ENCODE measurements around the gene RPTOR.

RPTOR gene

DNA sequence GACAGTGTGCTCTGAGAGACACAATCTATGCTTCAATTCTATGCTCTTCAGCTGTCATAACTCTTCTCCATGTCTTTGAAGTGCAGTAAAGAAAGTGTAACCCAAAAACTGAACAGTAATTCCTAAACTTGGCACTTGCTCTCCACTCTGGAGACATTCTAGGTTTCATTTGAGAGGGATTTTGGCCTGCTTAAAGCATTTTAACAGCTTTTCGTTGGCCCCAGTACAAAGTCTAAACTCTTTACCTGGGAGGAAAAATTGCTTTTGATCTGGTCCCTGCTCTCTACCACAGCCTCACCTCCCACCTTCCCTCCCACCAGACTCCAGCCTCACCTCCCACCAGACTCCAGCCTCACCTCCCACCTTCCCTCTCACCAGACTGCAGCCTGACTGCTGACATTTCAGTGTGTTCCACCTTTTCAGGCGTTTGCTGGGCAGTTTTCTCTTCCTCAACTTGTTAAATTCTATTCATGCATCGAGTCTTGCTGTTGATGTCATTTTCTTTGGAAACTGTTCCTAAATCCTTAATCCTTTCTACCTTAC, 132.6 kb downstream of the RPTOR start:
- Mint-ChIP-seq H3K4me3 (no peak overlapping the region), H3K36me3 (no peaks in the 10 kb centered on the region), H3K4me1 (peaks cover 47% of the 10 kb centered on the region), H3K9me3 (no peaks in the 10 kb centered on the region), H3K27ac (peak overlapping the region; percentile 17), H3K27me3 (no peaks in the 10 kb centered on the region)
- no peak for ATAC-seq

DNA sequence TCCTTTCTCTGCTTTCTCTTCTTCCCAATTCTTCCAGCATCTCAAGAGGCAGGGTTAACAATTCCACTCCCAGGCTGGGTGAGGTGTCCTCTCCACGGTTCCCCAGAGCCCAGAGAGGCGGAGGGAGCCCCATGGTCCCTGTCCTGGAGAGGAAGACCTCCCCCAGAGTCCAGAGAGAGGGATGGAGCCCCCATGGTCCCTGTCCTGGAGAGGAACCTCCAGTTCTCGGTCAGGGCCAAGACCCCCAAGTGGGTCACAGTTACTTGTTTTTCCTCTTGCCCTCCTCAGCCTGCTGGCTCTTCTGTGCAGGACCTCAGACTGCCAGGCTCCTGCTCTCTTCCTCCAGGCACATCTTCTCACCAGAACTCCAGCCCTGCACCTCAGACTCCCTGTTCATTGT, 135.2 kb downstream of the RPTOR start:
- H3K27ac Mint-ChIP-seq = peak overlapping the region; percentile 61

DNA sequence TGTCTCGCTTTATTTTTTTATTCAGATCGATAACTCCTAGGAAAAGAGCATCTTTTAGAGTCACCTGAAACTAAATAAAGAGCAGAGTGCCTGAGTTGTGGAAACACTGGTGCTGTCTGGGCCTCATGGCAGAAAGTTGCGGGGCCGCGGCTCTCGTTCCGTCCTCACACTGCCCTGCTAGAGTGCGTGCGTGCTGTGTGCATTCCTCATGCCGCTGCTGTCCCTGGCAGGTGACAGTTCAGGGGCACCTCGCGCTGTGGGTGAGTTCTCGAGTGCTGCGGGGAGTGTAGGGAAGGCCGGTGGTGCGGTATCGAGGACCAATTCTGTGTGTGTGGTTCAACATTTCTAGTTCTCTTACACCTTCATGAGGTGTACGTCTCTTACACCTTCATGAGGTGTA, 136.6 kb downstream of the RPTOR start:
- Mint-ChIP-seq H3K4me3 (no peak overlapping the region), H3K36me3 (peaks cover 16% of the 10 kb centered on the region), H3K27ac (no peak overlapping the region), H3K4me1 (peaks cover 36% of the 10 kb centered on the region), H3K27me3 (no peaks in the 10 kb centered on the region), H3K9me3 (no peaks in the 10 kb centered on the region)
- no peak for ATAC-seq

More for the DNA sequence above, 135.2 kb downstream of the RPTOR start:
- peaks cover 31% of the 10 kb centered on the region for H3K4me1 Mint-ChIP-seq
- H3K9me3 Mint-ChIP-seq = no peaks in the 10 kb centered on the region
- H3K27me3 Mint-ChIP-seq = no peaks in the 10 kb centered on the region
- no peak overlapping the region for H3K4me3 Mint-ChIP-seq
- no peak for ATAC-seq
- H3K36me3 Mint-ChIP-seq = peaks cover 10% of the 10 kb centered on the region

DNA sequence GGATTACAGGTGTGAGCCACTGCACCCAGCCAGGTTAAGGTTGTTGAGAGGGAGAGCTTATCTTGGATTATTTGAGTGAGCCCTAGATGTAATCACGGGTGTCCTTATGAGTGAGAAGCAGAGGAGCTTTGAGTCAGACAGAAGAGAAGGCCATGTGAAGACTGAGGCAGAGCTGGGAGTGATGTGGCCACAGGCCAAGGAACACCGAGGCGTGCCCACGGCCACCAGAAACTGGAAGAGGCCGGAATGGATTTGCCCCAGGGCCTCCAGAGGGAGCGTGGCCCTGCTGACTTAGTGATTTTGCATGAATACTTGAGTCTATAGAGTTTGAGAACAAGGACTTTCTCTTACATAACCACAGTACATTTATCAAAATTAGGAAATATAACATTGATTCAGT, 137.7 kb downstream of the RPTOR start:
- Mint-ChIP-seq H3K9me3 (no peaks in the 10 kb centered on the region), H3K36me3 (peaks cover 21% of the 10 kb centered on the region), H3K4me3 (no peak overlapping the region), H3K27ac (no peak overlapping the region), H3K27me3 (no peaks in the 10 kb centered on the region), H3K4me1 (peaks cover 34% of the 10 kb centered on the region)
- ATAC-seq = no peak

DNA sequence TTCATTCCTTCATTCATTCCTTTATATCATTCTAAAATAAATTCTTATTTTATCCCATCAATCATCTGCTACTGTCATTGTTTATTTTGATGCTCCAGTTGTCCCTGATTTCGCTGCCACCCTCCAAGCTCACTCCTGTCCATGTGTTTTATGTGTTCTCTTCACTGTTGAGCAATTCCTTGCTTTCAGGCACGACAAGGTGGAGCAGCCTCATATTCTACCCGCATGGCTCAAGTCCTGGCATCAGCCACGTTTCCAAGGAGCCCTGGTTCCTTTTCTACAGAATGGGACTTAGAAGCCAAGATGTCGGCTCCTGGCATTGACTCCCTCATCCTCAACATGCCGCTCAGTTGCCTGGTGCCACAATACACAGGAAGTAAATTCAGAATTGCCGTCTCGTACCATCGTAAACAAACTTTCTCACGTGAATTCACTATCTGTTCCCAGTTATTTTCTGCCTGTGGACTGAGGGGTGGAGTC, 139.0 kb downstream of the RPTOR start:
- Mint-ChIP-seq H3K27ac (no peak overlapping the region), H3K9me3 (no peaks in the 10 kb centered on the region), H3K4me3 (no peak overlapping the region), H3K4me1 (peaks cover 21% of the 10 kb centered on the region), H3K36me3 (peaks cover 33% of the 10 kb centered on the region), H3K27me3 (no peaks in the 10 kb centered on the region)
- ATAC-seq = no peak

DNA sequence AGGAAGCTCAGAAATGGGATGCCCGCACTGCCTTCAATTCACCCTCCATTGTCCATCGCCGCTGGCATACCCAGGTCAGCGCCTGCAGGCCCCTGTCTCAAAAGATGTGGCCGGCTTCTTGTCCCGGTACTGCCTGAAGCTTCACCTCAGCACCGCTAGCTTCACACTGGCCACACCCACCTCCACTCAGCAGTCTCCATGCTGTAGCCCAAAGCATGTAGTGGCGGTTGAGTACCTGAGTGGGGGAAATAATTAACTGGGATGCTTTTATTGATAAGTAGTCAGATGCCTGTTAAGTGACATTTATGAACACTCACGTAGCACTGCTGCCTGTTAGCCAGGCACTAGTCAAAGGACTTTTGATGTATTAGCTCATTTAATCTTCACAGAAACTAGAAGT, 143.2 kb downstream of the RPTOR start:
- Mint-ChIP-seq H3K4me1 (peaks cover 21% of the 10 kb centered on the region), H3K27ac (no peak overlapping the region), H3K36me3 (peaks cover 52% of the 10 kb centered on the region), H3K9me3 (no peaks in the 10 kb centered on the region), H3K4me3 (no peak overlapping the region), H3K27me3 (no peaks in the 10 kb centered on the region)
- ATAC-seq = no peak

DNA sequence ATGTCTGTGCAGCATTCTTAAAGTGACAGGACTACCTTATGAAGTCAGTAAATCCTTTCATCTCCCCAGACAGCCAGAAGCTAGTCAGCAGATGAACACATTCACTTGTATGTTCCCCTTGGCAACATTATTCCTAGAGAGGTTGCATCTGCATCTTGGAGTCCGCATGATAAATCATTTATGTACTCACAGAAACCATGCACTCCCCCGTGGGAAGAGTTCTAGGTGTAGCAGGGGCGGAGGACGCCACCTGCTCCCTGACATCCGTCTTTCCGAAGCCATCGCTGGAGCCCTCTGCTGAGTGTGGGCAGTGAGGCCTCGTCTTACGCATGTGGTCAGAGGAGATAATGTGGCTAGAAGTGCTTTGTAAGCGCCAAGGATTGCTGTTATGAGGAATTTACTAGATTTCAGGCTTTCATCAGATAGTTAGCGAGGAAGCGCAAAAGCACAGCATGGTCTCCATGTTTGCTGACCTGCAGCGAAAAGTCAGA, 144.5 kb downstream of the RPTOR start:
- Mint-ChIP-seq H3K27me3 (no peaks in the 10 kb centered on the region), H3K27ac (no peak overlapping the region), H3K4me1 (peaks cover 21% of the 10 kb centered on the region), H3K4me3 (no peak overlapping the region), H3K9me3 (no peaks in the 10 kb centered on the region), H3K36me3 (peaks cover 42% of the 10 kb centered on the region)
- no peak for ATAC-seq

DNA sequence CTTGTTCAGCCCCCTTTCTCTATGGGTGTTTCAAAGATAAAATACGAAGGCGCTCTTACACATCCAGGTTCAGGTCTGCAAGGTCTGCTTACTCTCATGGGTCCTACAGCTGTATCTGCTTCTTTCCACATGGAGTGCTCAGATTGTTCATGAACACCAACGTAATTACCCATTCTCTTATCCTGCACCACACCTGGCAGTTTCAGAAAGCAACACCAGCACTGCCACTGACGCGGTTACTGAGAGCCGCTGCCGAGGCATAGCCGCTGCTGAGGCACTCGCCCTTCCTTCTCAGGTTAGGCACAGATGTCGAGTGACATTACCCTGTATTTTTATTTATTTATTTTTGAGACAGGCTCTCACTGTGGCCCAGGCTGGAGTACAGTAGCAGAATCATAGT, 147.1 kb downstream of the RPTOR start:
- Mint-ChIP-seq H3K4me1 (peaks cover 25% of the 10 kb centered on the region), H3K27ac (no peak overlapping the region), H3K4me3 (no peak overlapping the region), H3K27me3 (no peaks in the 10 kb centered on the region), H3K36me3 (peaks cover 36% of the 10 kb centered on the region), H3K9me3 (no peaks in the 10 kb centered on the region)
- no peak for ATAC-seq

DNA sequence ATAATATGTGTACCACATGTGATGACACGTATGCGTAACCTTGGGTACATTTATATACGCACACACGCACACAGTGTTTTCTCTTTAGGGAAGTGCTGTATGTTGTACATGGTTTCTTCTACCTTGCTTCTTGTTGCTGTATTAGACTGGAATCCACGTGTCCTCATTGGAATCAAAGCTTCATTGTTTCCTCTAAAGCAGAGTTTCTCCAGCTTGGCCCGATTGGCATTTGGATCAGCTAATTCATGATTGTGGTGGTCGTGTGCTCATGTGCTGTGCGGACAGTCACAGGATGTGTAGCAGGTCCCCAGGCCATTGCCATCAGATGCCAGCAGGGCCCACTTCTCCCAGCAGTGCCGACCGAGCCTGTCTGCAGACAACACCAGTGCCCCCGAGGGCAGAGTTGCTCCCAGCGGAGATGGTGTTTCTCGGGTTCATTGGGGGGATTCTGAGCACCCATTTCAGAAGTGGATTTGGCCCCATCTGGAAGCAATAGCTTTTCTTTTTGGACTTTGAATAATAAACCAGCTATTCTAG, 148.4 kb downstream of the RPTOR start:
- H3K4me3 Mint-ChIP-seq = no peak overlapping the region
- H3K4me1 Mint-ChIP-seq = peaks cover 37% of the 10 kb centered on the region
- H3K9me3 Mint-ChIP-seq = no peaks in the 10 kb centered on the region
- H3K36me3 Mint-ChIP-seq = peaks cover 25% of the 10 kb centered on the region
- ATAC-seq = no peak
- H3K27me3 Mint-ChIP-seq = no peaks in the 10 kb centered on the region
- H3K27ac Mint-ChIP-seq = no peak overlapping the region

DNA sequence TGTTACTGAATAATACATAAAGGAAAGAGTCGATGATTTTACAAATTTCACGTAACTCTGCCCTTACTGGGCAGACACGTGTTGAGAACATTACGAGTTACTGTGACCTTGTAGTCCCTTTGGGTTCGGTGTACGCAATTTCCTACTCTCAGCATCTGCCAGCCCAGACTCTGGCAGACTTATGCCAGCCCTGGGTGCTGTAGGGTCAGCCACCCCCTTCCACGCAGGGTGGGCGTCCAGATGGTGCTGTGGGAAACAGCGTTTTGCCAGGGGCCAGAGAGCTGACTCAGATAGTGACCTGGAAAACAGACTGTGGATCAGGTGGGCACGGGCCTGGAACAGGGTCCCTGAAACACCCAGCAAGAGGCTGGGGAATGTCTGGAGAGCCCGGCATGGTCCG, 148.9 kb downstream of the RPTOR start:
- H3K9me3 Mint-ChIP-seq = no peaks in the 10 kb centered on the region
- no peaks in the 10 kb centered on the region for H3K27me3 Mint-ChIP-seq
- H3K4me1 Mint-ChIP-seq = peaks cover 38% of the 10 kb centered on the region
- H3K4me3 Mint-ChIP-seq = no peak overlapping the region
- no peak overlapping the region for H3K27ac Mint-ChIP-seq
- peaks cover 20% of the 10 kb centered on the region for H3K36me3 Mint-ChIP-seq
- no peak for ATAC-seq

DNA sequence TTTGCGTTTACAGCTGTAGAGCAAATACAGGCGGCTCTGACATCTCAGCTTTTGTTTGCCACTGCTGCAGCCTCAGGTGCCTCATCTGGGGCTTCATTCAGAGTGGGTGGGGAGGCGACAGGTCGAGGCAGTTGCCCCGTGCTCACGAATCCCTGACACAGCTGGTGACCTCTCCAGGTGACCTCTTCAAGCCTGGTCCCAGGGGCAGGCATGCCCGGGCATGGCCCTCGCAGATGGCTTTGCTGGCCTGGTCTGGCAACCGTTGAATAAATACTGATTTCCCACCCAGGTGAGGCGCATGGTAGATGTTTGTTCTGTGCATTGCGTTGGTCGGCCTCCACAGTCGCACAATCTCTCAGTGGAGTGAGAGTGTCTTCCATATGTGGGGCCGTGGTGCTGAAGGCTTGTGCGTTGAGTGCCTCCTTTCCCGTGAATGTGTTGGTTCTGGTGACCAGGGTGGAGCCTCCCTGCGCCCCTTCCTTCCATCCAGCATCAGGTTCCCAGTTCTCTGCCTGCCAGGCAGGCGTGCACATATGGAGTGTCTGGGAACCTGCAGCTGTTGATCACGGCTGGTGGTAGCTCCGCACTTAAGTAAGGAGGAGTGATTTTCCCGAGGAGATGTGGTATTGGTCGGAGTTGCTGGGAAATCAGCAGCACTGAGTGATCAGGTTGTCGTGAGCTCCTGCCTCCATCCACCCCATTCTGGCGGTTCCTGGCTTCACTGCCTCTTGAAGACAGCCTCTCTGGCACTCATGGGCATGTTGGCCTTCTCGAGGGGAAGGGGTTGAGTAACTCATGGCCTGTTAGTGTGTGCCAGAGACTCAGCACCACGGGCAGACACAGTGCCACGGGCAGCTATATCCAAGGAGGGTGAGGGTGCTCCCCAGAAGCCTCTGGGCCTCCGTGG, 149.7 kb downstream of the RPTOR start:
- Mint-ChIP-seq H3K36me3 (peaks cover 16% of the 10 kb centered on the region), H3K4me1 (peaks cover 43% of the 10 kb centered on the region), H3K27me3 (no peaks in the 10 kb centered on the region), H3K4me3 (no peak overlapping the region), H3K9me3 (no peaks in the 10 kb centered on the region), H3K27ac (no peak overlapping the region)
- ATAC-seq = no peak

DNA sequence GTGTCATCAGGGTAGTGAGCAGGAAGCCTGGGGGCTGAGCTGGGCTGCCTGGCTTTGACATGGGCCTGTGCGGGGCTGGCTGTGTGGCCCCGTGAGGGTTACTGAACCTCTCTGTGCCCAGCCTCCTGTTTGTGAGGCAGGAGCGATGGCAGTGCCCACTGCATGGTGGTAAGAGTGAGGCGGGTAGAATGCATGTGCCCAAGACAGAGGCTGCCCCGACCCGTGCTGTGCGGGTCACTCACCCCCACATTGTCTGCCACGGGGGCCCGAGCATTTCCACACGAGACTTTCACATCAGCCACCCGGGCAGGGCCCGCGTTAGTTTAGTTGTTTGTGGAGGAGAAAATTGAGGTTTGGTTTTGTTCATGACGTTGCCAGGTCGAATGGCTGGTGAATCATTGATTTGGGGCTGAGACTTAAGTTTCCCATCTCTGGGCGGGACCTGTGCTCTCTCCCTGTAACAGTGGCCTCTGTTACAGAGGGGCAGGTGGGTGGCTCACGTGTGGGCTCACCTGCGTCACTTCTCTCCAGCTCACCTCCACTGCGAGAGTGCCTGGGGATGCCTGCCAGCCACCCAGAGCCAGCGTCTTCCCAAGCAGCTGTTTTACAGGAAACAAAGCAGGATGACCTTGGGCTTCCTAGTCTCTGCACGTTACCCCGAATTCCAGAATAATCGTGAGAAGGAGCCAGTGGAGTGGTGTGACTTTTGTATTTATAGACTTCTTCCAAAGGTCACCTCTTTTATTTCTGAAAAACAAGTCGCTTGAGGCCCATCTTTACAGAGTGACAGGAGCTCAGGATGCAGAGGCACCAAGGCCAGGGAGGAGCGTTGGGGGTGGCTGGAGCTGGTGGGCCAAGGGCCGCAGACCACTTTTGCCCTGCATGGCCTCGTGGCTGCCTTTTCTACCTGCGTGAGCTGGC, 150.6 kb downstream of the RPTOR start:
- H3K27me3 Mint-ChIP-seq = no peaks in the 10 kb centered on the region
- H3K4me1 Mint-ChIP-seq = peaks cover 51% of the 10 kb centered on the region
- H3K27ac Mint-ChIP-seq = no peak overlapping the region
- H3K4me3 Mint-ChIP-seq = no peak overlapping the region
- peaks cover 6% of the 10 kb centered on the region for H3K9me3 Mint-ChIP-seq
- H3K36me3 Mint-ChIP-seq = peaks cover 20% of the 10 kb centered on the region
- no peak for ATAC-seq

DNA sequence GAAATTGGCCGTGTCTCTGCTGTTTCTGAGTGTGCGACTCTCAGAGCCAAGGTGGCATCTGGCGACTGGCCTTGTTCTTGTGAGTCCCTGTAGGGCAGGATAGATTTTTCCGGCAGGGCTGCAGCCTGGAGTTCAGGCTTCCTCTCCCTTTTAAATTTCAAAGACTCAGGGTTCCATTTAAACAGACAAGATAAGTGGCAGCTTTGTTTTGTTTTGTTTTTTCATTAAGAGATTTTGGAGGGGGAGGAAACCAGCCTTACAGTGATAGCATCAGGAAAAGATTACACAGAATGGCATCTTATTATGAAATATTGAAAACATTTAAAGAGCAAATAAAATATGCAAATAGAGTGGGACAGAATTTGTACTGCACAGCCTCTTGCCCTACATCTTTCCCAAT, 151.3 kb downstream of the RPTOR start:
- H3K4me1 Mint-ChIP-seq = peaks cover 51% of the 10 kb centered on the region
- peaks cover 20% of the 10 kb centered on the region for H3K36me3 Mint-ChIP-seq
- H3K27ac Mint-ChIP-seq = no peak overlapping the region
- H3K9me3 Mint-ChIP-seq = peaks cover 11% of the 10 kb centered on the region
- no peaks in the 10 kb centered on the region for H3K27me3 Mint-ChIP-seq
- H3K4me3 Mint-ChIP-seq = no peak overlapping the region
- no peak for ATAC-seq

DNA sequence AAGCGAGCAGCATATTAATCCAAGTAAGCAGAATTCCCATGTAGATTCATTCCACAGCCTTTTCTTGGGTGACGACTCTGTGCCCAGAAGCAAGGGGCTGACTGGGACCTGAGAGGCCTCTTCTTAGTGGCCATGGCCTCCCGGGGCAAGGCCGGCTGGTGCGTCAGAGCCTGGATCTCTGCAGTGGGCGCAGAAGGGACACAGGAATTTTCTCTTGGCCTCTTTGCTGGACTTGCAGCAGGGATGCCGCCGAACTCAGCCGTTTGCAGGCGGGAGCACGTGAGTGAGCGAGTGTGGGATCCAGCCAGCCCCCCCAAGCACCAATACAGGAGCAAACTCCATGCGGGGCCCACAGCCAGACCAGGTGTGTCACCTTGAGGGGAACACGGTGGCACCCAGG, 151.8 kb downstream of the RPTOR start:
- Mint-ChIP-seq H3K9me3 (peaks cover 11% of the 10 kb centered on the region), H3K4me3 (no peak overlapping the region), H3K4me1 (peaks cover 47% of the 10 kb centered on the region), H3K27ac (no peak overlapping the region), H3K36me3 (peaks cover 16% of the 10 kb centered on the region), H3K27me3 (no peaks in the 10 kb centered on the region)
- no peak for ATAC-seq

DNA sequence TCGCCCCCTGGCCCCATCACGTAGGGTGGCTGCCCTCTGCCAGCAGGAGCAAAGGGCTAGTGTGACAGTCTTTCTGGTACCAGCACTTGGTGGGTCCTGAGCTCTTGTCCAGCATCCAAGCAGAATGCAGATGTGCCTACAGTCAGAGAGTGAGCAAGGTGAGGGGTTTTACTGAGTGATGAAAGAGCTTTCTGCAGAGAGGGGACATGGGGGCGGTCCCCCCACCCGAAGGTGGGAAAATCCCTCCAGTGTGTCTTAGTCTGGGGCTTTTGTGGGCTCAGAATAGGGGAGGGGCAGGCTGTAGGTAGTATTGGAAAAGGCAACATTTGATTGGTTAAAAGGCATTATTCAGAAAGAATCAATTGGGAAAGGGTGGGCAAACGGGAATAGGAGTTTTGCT, 152.3 kb downstream of the RPTOR start:
- Mint-ChIP-seq H3K4me1 (peaks cover 45% of the 10 kb centered on the region), H3K9me3 (peaks cover 11% of the 10 kb centered on the region)

More for the DNA sequence above, 152.3 kb downstream of the RPTOR start:
- no peak for ATAC-seq
- Mint-ChIP-seq H3K27me3 (no peaks in the 10 kb centered on the region), H3K36me3 (peaks cover 14% of the 10 kb centered on the region), H3K27ac (no peak overlapping the region), H3K4me3 (no peak overlapping the region)

Data from stimulated activated memory B cell treated with anti-CD40 and anti-IgM and Interleukin-4, amounts not matched to agents 10 μg/mL and 1 μg/mL and 100 μg/mL, for 72 hours (primary cell).